Mononuclear cell (primary cell): Measurements from ENCODE around the gene ZNF469. TPM values are rescaled to one million over a fixed set of nuclear protein-coding genes. Genes with fewer than 3 reads are reported as not detected.

Experiments
- H3K27me3 ChIP-seq: 2 replicates; pipeline ENCODE4 v1.6.0; 2011; ENCODE audit warnings: low read length, control low read depth; ENCODE audit not compliant: insufficient read depth
- H3K4me1 ChIP-seq: 2 replicates; pipeline ENCODE4 v1.5.1; 2011; ENCODE audit warnings: mild to moderate bottlenecking, low read length, control low read depth; ENCODE audit not compliant: insufficient read depth
- H3K4me3 ChIP-seq: 2 replicates; pipeline ENCODE4 v1.5.1; 2011; ENCODE audit warnings: mild to moderate bottlenecking, low read length, moderate library complexity
- H3K9me3 ChIP-seq: 2 replicates; pipeline ENCODE4 v1.5.1; 2011; ENCODE audit warnings: low read depth, mild to moderate bottlenecking, control low read depth, low read length
- total RNA-seq: library from RNA; depleted of rRNA; stranded (reverse); fragments of >200 nt; gene quantifications from one replicate; pipeline ENCODE4 v1.2.3, GENCODE V29; 2012

ZNF469 gene
- total RNA-seq, 1 donor: 0.94 TPM

DNA sequence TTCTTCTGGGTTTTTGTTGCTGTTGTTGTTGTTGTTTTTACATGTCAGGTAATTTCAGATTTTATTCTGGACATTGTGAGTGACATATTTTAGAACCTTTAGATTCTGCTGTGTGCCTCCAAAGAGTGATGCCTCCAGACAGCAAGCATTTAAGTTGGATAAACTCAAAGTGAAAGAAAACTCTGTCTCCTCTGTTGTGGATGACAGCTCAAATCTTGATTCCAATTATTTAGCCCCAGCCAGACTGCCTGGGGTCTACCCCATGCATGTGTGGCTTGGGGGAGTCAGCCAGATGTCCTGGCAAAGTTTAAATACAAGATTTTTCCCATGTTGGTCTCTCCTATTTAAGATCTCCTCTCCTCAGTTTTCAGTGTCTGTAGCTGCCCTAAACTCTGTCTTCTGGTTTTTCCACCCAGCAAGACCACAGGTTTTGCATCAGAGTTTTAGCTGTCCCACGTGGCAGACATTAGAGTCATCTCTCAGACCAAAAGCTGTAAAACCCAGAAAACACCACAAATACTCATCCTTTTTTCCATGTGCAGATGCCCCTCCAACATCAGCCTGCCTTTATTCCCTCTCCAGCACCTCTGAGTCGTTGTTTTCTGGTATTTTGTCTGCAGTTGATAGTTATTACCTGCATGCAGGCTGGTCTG lies 19.4 kb upstream of the ZNF469 start:
- peaks cover 6% of the 10 kb centered on the region for H3K27me3 ChIP-seq
- H3K4me1 ChIP-seq: no peaks in the 10 kb centered on the region
- H3K4me3 ChIP-seq: no peak overlapping the region
- no peaks in the 10 kb centered on the region for H3K9me3 ChIP-seq

DNA sequence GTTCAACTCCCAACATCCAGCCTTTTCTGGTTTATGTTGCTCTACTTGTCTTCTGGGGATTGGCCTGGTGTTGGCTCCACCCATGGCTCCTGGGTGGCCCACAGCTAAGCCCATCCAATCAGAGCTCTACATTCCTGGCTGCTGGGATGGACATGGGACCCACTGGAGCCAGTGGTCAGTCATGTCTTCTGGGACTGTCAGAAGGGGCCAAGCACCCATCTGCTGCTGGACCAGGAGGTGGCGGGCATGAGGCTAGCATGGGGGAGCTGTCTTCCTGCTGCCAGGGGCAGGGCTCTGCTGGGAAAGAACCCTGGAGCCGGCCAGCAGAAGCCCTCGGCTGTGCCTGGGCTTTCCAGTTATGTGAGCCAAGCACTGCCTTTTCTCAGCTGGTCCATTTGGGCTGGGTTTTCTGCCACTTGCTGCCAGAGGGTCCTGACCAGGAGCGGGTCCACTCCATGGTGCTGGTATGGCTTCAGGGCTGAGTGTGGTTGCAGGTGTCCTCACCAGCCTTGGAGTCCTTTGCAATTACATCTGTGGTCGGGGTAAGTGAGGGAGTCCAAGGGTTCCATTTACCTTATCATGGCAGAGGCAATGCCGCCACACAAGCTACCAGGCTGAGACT lies 17.4 kb upstream of the ZNF469 start:
- Histone ChIP-seq H3K27me3 (peaks cover 6% of the 10 kb centered on the region), H3K4me3 (no peak overlapping the region), H3K9me3 (no peaks in the 10 kb centered on the region), H3K4me1 (no peaks in the 10 kb centered on the region)

DNA sequence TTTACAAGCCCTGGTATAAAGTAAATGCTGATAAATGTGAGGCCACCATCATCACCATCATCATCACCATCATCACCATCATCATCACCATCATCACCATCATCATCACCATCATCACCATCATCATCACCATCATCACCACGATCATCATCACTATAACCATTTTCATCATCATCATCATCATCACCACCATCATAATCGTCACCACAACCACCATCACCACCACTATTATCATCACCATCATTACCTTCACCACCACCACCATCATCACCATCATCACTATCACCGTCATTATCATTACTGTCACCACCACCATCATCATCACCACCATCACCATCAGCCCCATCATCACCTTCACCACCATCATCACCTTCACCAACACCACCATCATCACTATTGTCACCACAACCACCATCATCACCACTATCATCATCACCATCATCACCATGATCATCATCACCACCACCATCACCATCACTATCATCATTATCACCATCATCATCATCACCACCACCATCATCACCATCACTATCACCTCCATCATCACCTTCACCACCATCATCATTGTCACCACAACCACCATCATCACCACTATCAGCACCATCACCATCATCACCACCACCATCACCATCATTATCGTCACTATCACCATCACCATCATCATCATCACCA lies 16.6 kb upstream of the ZNF469 start:
- no peak overlapping the region for H3K4me3 ChIP-seq
- no peaks in the 10 kb centered on the region for H3K4me1 ChIP-seq
- no peaks in the 10 kb centered on the region for H3K9me3 ChIP-seq
- peaks cover 6% of the 10 kb centered on the region for H3K27me3 ChIP-seq

DNA sequence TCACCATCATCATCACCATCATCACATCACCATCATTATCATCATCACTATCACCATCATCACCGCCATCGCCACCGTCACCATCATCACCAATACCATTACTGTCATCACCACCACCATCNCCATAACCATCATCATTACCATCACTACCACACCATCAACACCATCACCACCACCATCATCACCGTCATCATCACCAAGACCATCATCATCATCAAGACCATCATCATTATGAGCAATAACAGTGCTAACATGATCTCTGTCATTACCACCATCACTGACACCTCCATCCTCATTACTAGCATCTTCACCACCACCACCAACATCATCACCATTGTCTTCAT lies 16.1 kb upstream of the ZNF469 start:
- H3K4me3 ChIP-seq: no peak overlapping the region
- H3K27me3 ChIP-seq: peaks cover 6% of the 10 kb centered on the region

DNA sequence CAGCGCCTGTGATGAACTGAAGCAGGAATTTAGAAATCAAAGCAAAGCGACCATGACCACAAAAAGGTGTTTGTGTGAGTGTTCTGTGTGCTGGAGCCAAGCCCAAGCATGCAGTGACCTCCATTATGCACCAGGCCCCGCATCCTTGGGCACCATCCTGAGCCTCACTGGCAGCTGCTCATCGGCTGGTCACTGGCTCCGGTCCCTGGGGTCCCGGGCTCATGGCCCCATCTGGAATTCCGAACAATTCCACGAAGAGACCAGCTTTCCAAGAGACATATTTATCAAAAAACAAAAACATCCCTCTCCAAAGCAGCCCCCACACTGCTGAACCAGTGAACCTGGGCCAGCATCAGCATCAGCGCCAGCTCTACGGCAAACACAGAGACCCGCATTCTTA lies 15.2 kb upstream of the ZNF469 start:
- Histone ChIP-seq H3K4me1 (no peaks in the 10 kb centered on the region), H3K4me3 (no peak overlapping the region), H3K27me3 (peaks cover 2% of the 10 kb centered on the region)

More for the DNA sequence above, 16.1 kb upstream of the ZNF469 start:
- H3K4me1 ChIP-seq: no peaks in the 10 kb centered on the region
- no peaks in the 10 kb centered on the region for H3K9me3 ChIP-seq

DNA sequence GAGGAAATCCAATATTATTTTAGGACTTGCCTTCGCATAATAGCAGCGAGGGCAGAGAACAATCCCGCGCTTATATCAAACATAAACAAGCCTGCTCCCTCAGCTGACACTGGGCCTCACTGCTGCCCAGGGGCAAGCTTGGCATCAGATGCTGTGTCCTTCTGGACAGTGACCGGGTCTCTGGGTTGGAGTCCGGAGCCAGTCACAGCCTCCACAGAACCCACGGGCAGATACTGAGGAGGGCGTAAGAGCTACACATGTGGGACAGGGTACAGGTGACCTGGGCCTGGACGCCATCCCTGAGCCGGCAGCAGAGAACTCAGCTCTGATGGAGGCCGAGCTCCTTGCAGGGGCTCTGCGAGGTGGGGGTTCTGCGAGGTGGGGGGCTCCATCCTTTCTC lies 14.7 kb upstream of the ZNF469 start:
- Histone ChIP-seq H3K9me3 (peaks cover 5% of the 10 kb centered on the region), H3K27me3 (no peaks in the 10 kb centered on the region), H3K4me3 (no peak overlapping the region), H3K4me1 (no peaks in the 10 kb centered on the region)

More for the DNA sequence above, 15.2 kb upstream of the ZNF469 start:
- peaks cover 5% of the 10 kb centered on the region for H3K9me3 ChIP-seq

DNA sequence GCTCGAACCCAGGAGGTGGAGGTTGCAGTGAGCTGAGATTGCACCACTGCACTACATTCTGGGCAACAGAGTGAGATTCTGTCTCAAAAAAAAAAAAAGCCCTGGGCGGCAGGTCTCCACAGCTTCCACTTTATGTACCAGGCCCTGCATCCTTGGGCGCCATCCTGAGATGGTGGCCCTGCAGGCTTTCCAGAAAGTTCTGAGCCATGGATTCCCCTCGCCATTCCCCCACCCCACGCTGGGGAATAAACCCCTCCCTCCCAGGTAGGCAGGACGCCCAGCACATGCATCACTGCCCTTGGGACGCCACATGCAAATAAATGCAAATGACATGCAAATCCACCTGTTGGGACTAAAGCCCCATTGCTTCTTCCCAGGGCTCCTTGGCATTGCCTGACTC lies 13.8 kb upstream of the ZNF469 start:
- no peak overlapping the region for H3K4me3 ChIP-seq
- H3K4me1 ChIP-seq: no peaks in the 10 kb centered on the region
- no peaks in the 10 kb centered on the region for H3K27me3 ChIP-seq
- peaks cover 5% of the 10 kb centered on the region for H3K9me3 ChIP-seq

DNA sequence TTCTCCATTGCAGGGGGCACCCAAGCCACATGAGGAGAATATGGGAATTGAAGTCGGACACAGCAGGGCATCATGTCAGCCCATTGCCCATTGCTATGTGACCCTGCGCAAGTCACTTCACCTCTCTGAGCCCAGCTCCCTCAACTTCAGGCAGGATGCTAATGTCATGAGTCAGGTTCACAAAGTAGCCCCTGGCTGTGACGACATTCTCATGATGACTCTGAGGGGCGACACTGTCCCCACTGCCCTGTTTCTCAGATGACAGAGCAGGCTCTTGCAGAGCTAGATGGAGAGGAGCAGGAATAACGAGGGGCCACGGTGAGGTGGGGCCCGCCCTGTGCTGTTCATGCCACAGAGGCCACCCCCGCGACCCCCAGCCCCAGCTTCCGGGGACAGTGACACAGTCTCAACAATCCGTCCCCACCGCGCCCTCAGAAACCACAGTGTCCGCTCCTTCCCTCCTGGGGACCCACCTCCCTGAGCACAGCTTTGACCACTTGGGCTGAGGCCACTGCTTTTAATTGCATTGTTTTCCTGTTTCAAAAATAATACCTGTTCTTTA lies 13.2 kb upstream of the ZNF469 start:
- Histone ChIP-seq H3K4me1 (no peaks in the 10 kb centered on the region), H3K4me3 (no peak overlapping the region), H3K27me3 (no peaks in the 10 kb centered on the region), H3K9me3 (peaks cover 5% of the 10 kb centered on the region)

DNA sequence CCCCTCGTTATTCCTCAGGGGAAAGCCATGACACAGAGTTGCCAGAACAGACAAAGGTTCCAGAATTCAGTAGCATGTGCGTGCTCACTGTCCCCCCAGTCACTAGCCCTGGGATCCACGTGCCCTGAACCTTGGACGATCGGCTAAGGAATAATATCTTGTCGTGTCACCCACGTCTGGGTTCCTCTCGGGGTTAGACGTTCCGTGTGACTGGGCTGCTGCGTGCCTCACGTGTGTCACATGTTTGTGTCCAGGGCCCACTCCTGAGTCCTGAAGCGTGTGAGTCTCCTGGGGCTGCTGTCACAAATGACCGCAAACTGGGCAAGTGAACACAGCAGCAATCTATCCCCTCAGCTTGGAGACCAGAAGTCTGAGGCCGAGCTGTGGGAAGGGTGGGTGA lies 12.4 kb upstream of the ZNF469 start:
- H3K9me3 ChIP-seq: peaks cover 5% of the 10 kb centered on the region
- H3K27me3 ChIP-seq: no peaks in the 10 kb centered on the region
- H3K4me1 ChIP-seq: no peaks in the 10 kb centered on the region
- no peak overlapping the region for H3K4me3 ChIP-seq

DNA sequence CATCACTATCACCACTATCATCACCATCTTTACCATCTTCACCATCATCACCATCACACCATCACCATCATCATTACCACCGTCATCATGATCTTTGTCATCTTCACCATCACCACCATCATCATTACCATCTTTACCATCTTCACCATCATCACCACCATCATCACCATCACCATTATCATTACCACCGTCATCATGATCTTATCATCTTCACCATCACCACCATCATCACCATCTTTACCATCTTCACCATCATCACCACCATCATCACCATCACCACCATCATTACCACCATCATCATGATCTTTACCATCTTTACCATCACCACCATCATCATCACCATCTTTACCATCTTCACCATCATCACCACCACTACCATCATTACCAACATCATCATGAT lies 10.2 kb upstream of the ZNF469 start:
- H3K9me3 ChIP-seq: peaks cover 5% of the 10 kb centered on the region
- H3K27me3 ChIP-seq: no peaks in the 10 kb centered on the region
- no peaks in the 10 kb centered on the region for H3K4me1 ChIP-seq
- H3K4me3 ChIP-seq: no peak overlapping the region

DNA sequence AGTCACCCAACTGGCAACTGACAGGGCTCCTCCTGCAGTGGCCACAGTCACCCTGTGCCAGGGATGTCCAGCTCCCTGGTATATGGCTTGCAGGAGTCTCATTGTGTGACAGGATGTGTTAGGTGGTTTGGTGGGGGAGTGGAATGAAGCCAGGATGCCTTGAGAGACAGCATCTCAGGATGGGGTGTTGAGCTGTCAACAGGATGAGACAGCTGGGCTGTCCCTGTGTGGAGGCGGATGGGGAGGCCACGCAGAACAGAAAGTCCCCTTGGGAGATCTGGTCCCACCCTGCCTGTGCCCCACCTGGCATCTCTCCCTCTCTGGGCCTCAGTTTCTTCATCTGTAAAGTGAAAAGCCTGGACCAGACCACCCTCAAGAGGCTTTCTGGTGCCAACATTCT lies 9.5 kb upstream of the ZNF469 start:
- H3K27me3 ChIP-seq: no peaks in the 10 kb centered on the region
- peaks cover 5% of the 10 kb centered on the region for H3K9me3 ChIP-seq
- no peaks in the 10 kb centered on the region for H3K4me1 ChIP-seq
- no peak overlapping the region for H3K4me3 ChIP-seq

DNA sequence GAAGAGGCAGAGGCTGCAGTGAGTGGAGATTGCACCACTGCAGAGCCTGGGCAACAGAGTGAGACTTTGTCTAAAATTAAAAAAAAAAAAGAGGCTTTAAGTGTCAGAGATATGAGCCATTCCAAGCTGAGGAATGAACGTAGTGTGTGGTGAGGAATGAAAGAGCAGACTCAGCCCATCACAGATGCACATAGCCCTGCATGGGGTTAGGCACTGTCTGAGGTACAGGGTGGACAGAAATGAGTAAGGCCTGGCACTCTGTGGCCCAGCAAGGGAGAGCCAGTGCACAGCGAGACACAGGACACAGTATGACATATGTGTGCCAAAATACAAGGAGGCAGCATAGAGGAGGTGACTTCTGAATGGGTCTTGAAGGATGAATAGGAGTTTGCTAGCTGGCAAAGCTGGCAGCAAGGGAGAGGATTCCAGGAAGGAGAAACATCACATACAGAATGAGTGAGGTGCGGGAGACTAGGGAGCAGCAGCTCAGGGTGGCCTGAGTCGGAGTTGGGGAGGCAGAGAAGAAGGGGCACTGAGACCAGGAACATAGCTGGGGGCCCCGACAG lies 8.7 kb upstream of the ZNF469 start:
- Histone ChIP-seq H3K9me3 (peaks cover 5% of the 10 kb centered on the region), H3K27me3 (no peaks in the 10 kb centered on the region), H3K4me3 (no peak overlapping the region), H3K4me1 (no peaks in the 10 kb centered on the region)

DNA sequence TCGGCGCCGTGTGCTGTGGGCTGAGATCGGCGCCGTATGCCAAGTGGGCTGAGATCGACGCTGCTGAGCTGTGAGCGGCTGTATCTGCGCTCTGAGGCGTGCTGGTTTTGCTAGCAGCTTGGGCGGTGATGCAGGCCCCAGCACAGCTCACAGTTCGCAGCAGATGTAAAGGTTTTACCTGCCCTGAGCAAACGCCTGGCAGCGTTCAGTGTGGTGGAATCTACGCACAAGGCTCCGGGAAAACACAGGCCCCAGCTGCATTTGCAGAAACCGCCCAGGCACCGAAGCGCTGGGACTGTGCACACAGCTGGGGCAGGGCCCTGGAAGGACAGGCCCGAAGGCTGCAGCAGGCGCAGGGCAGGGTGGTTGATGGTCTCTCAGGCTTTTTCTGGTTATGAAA lies 8.0 kb upstream of the ZNF469 start:
- Histone ChIP-seq H3K4me1 (no peaks in the 10 kb centered on the region), H3K9me3 (peaks cover 5% of the 10 kb centered on the region), H3K27me3 (no peaks in the 10 kb centered on the region), H3K4me3 (no peak overlapping the region)

DNA sequence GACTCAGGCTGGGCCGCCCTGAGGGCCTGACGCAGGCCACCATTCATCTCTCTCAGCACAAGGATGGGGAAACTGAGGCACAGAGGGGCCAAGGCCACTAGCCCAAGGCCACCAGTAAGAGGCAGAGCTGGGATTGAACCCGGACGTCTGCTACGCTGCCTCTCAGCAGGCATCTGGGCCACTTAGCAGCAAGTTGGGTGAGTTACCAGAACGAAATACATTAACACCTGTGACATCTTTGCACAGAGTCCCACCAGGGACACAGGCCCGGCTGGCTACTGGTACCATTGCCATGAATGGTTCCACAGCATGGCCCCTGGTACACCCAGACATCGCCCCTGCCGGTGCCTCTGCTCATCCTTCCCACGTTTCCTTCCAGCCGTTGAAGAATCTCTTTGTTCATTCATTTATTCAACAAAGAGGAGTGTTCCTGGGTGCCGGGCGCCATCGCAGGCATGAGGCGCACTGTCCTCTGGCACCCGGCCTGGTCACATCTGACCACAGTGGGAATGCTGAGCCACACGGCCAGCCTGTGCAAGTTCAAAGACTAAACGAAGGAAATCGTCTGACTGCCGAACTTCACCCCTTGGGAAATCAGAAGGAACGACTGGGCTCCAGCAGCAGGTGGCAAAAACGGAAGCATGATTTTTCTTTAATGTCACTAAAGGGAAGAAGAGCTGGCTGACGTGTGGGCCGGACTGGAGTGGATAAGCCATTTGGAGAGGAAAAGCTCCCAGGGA lies 7.4 kb upstream of the ZNF469 start:
- Histone ChIP-seq H3K9me3 (peaks cover 5% of the 10 kb centered on the region), H3K4me3 (no peak overlapping the region), H3K4me1 (no peaks in the 10 kb centered on the region), H3K27me3 (no peaks in the 10 kb centered on the region)
